Measurements from ENCODE around the gene YWHAQ. TPM values are rescaled to one million over a fixed set of nuclear protein-coding genes. Genes with fewer than 3 reads are reported as not detected.

The YWHAQ gene
- total and polyA plus RNA-seq, 9 of the 15 experiments (the other 6 are each of a cell fraction or from before 2014, with no cell fraction given), result 63.1 to 359 (median 203) TPM

GRCh38 chr2:9555297-9556120, 75.3 kb downstream of the YWHAQ start, which contains the start of gene ADAM17 (continued):
- TF ChIP-seq ZNF740 (CRISPR knock-in tag; IDR thresholded peaks at IDR 0.05) (peak; percentile 100), ZNF740 (tag; IDR thresholded peaks at IDR 0.05) (peak in 1 of 2 experiments; percentile 98; a peak in 2 of 4 replicates), ETV1 (tag; conservative IDR thresholded peaks at IDR 0.05; ENCODE audit: low read depth) (peak; percentile 89), ZNF707 (CRISPR knock-in tag; conservative IDR thresholded peaks at IDR 0.05) (no peak), ZNF592 (IDR thresholded peaks at IDR 0.05) (peak; percentile 87), EZH2 (IDR thresholded peaks at IDR 0.05; ENCODE audit: borderline replicate concordance, low read depth, low read length) (no peak), KLF1 (tag; IDR thresholded peaks at IDR 0.05) (peak; percentile 87), GATAD2A (IDR thresholded peaks at IDR 0.05) (peak; percentile 49), MGA (IDR thresholded peaks at IDR 0.05) (peak; percentile 91), SOX6 (IDR thresholded peaks at IDR 0.05) (peak; percentile 59)

Measured in K562 (cell line).